ENCODE results near the gene NHS.

DNA sequence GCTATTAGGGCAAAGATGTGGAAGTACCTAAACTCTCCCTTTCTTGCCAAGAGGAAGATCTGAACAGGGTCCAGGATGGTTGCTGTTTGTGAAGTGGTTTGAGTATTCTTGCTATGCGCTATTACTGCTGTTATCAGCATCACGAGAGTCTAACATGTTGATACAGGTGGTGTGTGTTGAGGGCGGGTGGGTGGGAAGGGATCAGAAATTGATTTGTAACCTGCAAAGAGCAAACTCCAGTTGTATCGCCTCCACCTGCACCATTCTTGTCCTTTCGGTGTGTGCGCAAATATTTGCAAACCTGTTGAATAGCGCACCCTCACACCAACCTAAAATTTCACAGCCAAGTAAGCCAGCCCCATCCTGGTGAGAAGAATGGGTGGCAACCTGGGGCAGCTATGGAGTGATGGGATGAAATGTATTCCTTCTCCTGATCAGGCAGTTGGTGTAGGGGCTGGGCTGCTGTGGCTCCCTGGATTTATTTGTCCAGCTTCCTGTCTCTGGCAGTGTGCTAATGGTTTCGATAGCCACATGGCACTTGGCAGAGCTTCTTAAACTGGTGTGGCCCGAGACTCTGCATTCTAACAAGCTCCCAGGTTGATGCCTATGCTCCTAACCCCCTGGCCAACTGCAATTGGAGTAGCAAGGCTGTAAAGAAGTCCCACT is 259.7 kb downstream of the NHS start:
- TF ChIP-seq, protein P1, sequence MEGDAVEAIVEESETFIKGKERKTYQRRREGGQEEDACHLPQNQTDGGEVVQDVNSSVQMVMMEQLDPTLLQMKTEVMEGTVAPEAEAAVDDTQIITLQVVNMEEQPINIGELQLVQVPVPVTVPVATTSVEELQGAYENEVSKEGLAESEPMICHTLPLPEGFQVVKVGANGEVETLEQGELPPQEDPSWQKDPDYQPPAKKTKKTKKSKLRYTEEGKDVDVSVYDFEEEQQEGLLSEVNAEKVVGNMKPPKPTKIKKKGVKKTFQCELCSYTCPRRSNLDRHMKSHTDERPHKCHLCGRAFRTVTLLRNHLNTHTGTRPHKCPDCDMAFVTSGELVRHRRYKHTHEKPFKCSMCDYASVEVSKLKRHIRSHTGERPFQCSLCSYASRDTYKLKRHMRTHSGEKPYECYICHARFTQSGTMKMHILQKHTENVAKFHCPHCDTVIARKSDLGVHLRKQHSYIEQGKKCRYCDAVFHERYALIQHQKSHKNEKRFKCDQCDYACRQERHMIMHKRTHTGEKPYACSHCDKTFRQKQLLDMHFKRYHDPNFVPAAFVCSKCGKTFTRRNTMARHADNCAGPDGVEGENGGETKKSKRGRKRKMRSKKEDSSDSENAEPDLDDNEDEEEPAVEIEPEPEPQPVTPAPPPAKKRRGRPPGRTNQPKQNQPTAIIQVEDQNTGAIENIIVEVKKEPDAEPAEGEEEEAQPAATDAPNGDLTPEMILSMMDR (IDR thresholded peaks at IDR 0.05), result no peak
- TF ChIP-seq POLR2A (IDR thresholded peaks at IDR 0.05), result no peak
